ENCODE data around the gene DUS2. TPM values are rescaled to one million over a fixed set of nuclear protein-coding genes. Genes with fewer than 3 reads are reported as not detected.
"Not testable (repeated sequence)": the region's sequence is repeated elsewhere in the genome, so short reads cannot be mapped to it uniquely, and the experiment has no call there.

Gene DUS2
- polyA plus RNA-seq, 1 experiment, result 14.1 TPM

DNA sequence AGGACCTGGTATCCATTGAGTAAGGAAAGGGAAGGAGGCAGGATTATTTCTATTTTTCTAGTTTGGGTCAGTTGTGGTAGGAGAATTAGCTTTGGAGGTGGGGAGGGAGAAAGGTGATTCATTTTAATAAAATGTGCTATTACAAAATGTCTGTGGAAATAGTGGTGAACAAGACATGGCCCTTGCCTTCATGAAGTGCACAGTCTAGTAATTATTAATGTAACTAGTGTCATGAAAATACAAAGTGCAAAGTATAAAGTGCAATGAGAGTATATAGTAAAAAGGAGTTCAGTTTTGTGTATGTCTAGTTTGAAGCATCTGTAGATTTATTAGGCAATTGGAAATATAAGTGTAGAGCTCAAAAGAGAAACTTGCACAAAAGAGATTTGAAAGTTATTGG is 74.0 kb downstream of the DUS2 start:
- Histone ChIP-seq H3K9me3 (ENCODE audit: control insufficient read depth, insufficient read depth, low read length) (no peaks in the 10 kb centered on the region), H3K4me3 (ENCODE audit: low read depth, low read length) (no peak overlapping the region), H3K27me3 (ENCODE audit: control insufficient read depth, insufficient read depth, low read length) (no peaks in the 10 kb centered on the region), H3K27ac (ENCODE audit: low read depth, low read length) (no peak overlapping the region)
- DNase-seq (ENCODE audit: low read depth, low spot score), result no peak
- TF ChIP-seq, protein P1, sequence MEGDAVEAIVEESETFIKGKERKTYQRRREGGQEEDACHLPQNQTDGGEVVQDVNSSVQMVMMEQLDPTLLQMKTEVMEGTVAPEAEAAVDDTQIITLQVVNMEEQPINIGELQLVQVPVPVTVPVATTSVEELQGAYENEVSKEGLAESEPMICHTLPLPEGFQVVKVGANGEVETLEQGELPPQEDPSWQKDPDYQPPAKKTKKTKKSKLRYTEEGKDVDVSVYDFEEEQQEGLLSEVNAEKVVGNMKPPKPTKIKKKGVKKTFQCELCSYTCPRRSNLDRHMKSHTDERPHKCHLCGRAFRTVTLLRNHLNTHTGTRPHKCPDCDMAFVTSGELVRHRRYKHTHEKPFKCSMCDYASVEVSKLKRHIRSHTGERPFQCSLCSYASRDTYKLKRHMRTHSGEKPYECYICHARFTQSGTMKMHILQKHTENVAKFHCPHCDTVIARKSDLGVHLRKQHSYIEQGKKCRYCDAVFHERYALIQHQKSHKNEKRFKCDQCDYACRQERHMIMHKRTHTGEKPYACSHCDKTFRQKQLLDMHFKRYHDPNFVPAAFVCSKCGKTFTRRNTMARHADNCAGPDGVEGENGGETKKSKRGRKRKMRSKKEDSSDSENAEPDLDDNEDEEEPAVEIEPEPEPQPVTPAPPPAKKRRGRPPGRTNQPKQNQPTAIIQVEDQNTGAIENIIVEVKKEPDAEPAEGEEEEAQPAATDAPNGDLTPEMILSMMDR (IDR thresholded peaks at IDR 0.05; ENCODE audit: low read depth, low read length), result no peak
- ChIA-PET POLR2A (no interaction called here), CTCF (interaction anchor here (0.8 to 1.8 kb wide), 2 partner anchors 32 to 133 kb away, joined by 3 to 5 read pairs; no protein-coding TSS in a partner anchor)

DNA sequence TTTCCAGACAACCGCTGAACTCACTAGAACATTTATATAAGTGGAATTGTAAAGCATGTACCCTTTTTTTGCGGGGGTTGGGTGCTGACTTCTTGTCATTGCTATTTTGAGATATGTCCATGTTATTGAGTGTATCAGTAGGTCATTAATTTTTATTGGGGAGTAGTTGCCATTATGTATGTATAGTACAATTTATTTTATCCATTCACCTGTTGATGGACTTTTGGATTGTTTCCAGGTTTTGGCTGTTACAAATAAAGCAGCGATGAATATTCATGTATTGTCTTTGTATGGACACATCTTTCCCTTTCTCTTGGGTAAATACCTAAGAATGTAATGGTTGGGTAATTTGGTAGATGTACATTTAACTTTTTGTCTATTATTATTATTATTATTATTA is 74.8 kb downstream of the DUS2 start:
- ChIA-PET POLR2A (no interaction called here), CTCF (interaction anchor here (1.0 kb wide), 1 partner anchor 33 kb away, joined by 3 read pairs; no protein-coding TSS in a partner anchor)
- Histone ChIP-seq H3K9me3 (ENCODE audit: control insufficient read depth, insufficient read depth, low read length) (no peaks in the 10 kb centered on the region), H3K27ac (ENCODE audit: low read depth, low read length) (no peak overlapping the region), H3K27me3 (ENCODE audit: control insufficient read depth, insufficient read depth, low read length) (no peaks in the 10 kb centered on the region), H3K4me3 (ENCODE audit: low read depth, low read length) (no peak overlapping the region)
- TF ChIP-seq, protein P1 (IDR thresholded peaks at IDR 0.05; ENCODE audit: low read depth, low read length), result no peak
- DNase-seq (ENCODE audit: low read depth, low spot score), result no peak

- DNase-seq (ENCODE audit: low read depth, low spot score), result no peak
These were observed 77.4 kb downstream of the DUS2 start for GRCh38 chr16:68100488-68100887.

DNA sequence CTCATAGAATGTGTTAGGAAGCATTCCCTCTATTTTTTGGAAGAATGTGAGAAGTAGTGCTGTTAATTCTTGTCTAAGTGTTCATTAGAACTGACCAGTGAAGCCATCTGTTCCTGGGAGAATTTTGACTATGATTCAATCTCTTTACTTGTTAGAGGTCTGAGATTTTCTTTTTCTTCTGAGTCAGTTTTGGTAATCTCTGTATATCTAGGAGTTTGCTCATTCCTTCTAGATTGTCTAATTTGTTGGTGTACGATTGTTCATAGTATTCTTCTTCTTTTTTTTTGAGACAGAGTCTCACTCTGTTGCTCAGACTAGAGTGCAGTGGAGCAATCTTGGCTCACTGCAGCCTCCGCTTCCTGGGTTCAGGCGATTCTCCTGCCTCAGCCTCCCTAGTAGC is 82.5 kb downstream of the DUS2 start:
- peaks cover 4% of the 10 kb centered on the region; the same call in 1 of the 2 replicates for H3K9me3 ChIP-seq (ENCODE audit: control insufficient read depth, insufficient read depth, low read length)
- POLR2A ChIA-PET, result no interaction called here
- H3K27me3 ChIP-seq (ENCODE audit: control insufficient read depth, insufficient read depth, low read length), result no peaks in the 10 kb centered on the region
- no peak overlapping the region for H3K27ac ChIP-seq (ENCODE audit: low read depth, low read length)
- no peak for DNase-seq (ENCODE audit: low read depth, low spot score)
- TF ChIP-seq, protein P1 (IDR thresholded peaks at IDR 0.05; ENCODE audit: low read depth, low read length), result no peak
- CTCF ChIA-PET, result no interaction called here
- no peak overlapping the region for H3K4me3 ChIP-seq (ENCODE audit: low read depth, low read length)

More at GRCh38 chr16:68100488-68100887, 77.4 kb downstream of the DUS2 start:
- TF ChIP-seq, protein P1 (IDR thresholded peaks at IDR 0.05; ENCODE audit: low read depth, low read length), result no peak
- Histone ChIP-seq H3K4me3 (ENCODE audit: low read depth, low read length) (no peak overlapping the region), H3K9me3 (ENCODE audit: control insufficient read depth, insufficient read depth, low read length) (no peaks in the 10 kb centered on the region; the same call in 1 of the 2 replicates), H3K27ac (ENCODE audit: low read depth, low read length) (no peak overlapping the region), H3K27me3 (ENCODE audit: control insufficient read depth, insufficient read depth, low read length) (no peaks in the 10 kb centered on the region)
- POLR2A ChIA-PET, result no interaction called here
- CTCF ChIA-PET, result no interaction called here

DNA sequence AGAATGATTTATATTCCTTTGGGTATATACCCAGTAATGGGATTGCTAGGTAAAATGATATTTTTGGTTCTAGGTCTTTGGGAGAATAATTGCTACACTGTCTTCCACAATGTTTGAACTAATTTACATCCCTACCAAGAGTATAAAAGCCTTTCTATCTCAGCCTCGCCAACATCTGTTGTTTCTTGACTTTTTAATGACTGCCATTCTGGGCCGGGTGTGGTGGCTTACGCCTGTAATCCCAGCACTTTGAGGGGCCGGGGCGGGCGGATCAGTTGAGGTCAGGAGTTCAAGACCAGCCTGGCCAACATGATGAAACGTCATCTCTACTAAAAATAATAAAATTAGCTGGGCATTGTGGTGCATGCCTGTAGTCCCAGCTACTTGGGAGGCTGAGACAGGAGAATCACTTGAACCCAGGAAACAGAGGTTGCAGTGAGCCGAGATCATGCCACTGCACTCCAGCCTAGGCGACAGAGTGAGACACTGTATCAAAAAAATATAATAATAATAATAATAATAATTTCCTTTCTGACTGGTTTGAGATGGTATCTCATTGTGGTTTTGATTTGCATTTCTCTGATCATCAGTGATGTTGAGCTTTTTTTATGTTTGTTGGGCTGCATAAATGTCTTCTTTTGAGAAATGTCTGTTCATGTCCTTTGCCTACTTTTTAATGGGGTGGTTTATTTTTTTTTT is 84.3 kb downstream of the DUS2 start:
- CTCF ChIA-PET, result interaction anchor here (0.8 to 1.4 kb wide), 3 partner anchors 10 to 67 kb away, joined by 4 to 5 read pairs (median 4); no protein-coding TSS in a partner anchor
- POLR2A ChIA-PET; DNase-seq (ENCODE audit: low read depth, low spot score): not testable (repeated sequence)

DNA sequence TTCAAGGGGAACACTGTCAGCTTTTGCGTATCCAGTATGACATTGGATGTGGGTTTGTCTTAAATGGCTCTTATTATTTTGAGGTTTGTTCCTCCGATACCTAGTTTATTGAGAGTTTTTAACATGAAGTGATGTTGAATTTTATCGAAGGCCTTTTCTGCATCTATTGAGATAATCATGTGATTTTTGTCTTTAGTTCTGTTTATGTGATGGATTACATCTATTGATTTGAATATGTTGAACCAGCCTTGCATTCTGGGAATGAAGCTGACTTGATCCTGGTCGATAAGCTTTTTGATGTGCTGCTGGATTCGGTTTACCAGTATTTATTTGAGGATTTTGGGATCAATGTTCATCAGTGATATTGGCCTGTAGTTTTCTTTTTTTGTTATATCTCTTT is 86.1 kb downstream of the DUS2 start:
- POLR2A ChIA-PET; H3K9me3 ChIP-seq (ENCODE audit: control insufficient read depth, insufficient read depth, low read length); H3K27me3 ChIP-seq (ENCODE audit: control insufficient read depth, insufficient read depth, low read length); DNase-seq (ENCODE audit: low read depth, low spot score); H3K27ac ChIP-seq (ENCODE audit: low read depth, low read length); H3K4me3 ChIP-seq (ENCODE audit: low read depth, low read length): not testable (repeated sequence)
- CTCF ChIA-PET, result interaction anchor here (0.9 kb wide), 2 partner anchors 15 to 16 kb away, joined by 3 read pairs; no protein-coding TSS in a partner anchor

More for the DNA sequence above, 84.3 kb downstream of the DUS2 start:
- H3K9me3 ChIP-seq (ENCODE audit: control insufficient read depth, insufficient read depth, low read length); H3K27ac ChIP-seq (ENCODE audit: low read depth, low read length); H3K4me3 ChIP-seq (ENCODE audit: low read depth, low read length); H3K27me3 ChIP-seq (ENCODE audit: control insufficient read depth, insufficient read depth, low read length): not testable (repeated sequence)

DNA sequence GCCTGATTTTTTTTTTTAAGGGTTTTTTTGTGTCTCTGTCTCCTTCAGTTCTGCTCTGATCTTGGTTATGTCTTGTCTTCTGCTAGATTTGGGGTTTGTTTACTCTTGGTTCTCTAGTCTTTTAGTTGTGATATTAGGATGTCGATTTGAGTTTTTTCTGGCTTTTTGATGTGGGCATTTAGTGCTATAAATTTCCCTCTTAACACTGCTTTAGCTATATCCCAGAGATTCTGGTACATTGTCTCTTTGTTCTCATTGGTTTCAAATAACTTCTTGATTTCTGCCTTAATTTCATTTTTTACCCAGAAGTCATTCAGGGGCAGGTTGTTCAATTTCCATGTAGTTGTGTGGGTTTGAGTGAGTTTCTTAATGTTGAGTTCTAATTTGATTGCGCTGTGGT is 87.5 kb downstream of the DUS2 start:
- CTCF ChIA-PET, result interaction anchor here (1.0 kb wide), 1 partner anchor 16 kb away, joined by 4 read pairs; no protein-coding TSS in a partner anchor
- H3K27ac ChIP-seq (ENCODE audit: low read depth, low read length), result not testable (repeated sequence)

More for the DNA sequence above, 87.5 kb downstream of the DUS2 start:
- H3K9me3 ChIP-seq (ENCODE audit: control insufficient read depth, insufficient read depth, low read length); H3K27me3 ChIP-seq (ENCODE audit: control insufficient read depth, insufficient read depth, low read length); H3K4me3 ChIP-seq (ENCODE audit: low read depth, low read length); DNase-seq (ENCODE audit: low read depth, low spot score); POLR2A ChIA-PET: not testable (repeated sequence)

Measured in AG04450 (cell line).